Prostate gland (tissue), 2 donors: ENCODE data around the gene CCDC12. TPM values are rescaled to one million over a fixed set of nuclear protein-coding genes. Genes with fewer than 3 reads are reported as not detected.

Experiments
- DNase-seq: peaks from one replicate; pipeline ENCODE4 v3.0.0-alpha.2; 2019; ENCODE audit warnings: low spot score
- H3K27ac ChIP-seq, 2 donors: fragments of 200-600 bp; sonication (generic); 2 replicates each; pipeline ENCODE4 v1.5.1; 2017 to 2019
- H3K27me3 ChIP-seq: fragments of 200-600 bp; sonication (generic); replicated peaks from 2 replicates; pipeline ENCODE4 v1.5.1; 2019; ENCODE audit not compliant: insufficient read depth
- H3K36me3 ChIP-seq, 2 donors: fragments of 200-600 bp; sonication (generic); 1 replicate in 1 of 2; 2 replicates in 1 of 2; pipeline versions ENCODE4 v1.5.1 to v1.8.1; 2017 to 2019
- H3K4me1 ChIP-seq: fragments of 200-600 bp; sonication (generic); replicated peaks from 2 replicates; pipeline ENCODE4 v1.5.1; 2019
- H3K4me3 ChIP-seq, 2 donors: fragments of 200-600 bp; sonication (generic); 2 replicates each; pipeline ENCODE4 v1.5.1; 2017 to 2019
- H3K9me3 ChIP-seq: fragments of 200-600 bp; sonication (generic); 2 replicates; pipeline ENCODE4 v1.5.1; 2017
- CTCF ChIP-seq, 4 experiments: fragments of 200-600 bp in 2 of 4; fragments of 450-650 bp in 2 of 4; sonication (generic) in 2 of 4; IDR thresholded peaks; 1 replicate in 3 of 4; 2 replicates in 1 of 4; pipeline ENCODE4 v1.5.1; 2016 to 2019; ENCODE audit warnings: antibody characterized with exemption in 4 of 4, mild to moderate bottlenecking in 2 of 4, moderate library complexity in 2 of 4
- POLR2A ChIP-seq: fragments of 450-650 bp; IDR thresholded peaks from one replicate; pipeline ENCODE4 v1.6.1; 2016; ENCODE audit warnings: antibody characterized with exemption, mild to moderate bottlenecking
- POLR2AphosphoS5 ChIP-seq: sonication (generic); formaldehyde crosslinking; IDR thresholded peaks from one replicate; pipeline ENCODE4 v1.6.1; 2017; ENCODE audit warnings: antibody characterized with exemption
- WGBS: methylation state at CpG from one replicate; pipeline ENCODE4 v1.1.5; 2018; 5-methylcytosine and 5-hydroxymethylcytosine counted together
- intact Hi-C: fragments of 100-400 bp; cut with DNase I; formaldehyde crosslinking; loops from one replicate; pipeline ENCODE4 v1.14.2; 2022
- total RNA-seq, 2 donors: library from RNA; depleted of rRNA; stranded (reverse); fragments of >200 nt; gene quantifications; one replicate each; pipeline ENCODE4 v1.1.0, GENCODE V29; 2016

The CCDC12 gene
- total RNA-seq, 2 donors from 2014 or later = 34.6 to 78.7 TPM

DNA sequence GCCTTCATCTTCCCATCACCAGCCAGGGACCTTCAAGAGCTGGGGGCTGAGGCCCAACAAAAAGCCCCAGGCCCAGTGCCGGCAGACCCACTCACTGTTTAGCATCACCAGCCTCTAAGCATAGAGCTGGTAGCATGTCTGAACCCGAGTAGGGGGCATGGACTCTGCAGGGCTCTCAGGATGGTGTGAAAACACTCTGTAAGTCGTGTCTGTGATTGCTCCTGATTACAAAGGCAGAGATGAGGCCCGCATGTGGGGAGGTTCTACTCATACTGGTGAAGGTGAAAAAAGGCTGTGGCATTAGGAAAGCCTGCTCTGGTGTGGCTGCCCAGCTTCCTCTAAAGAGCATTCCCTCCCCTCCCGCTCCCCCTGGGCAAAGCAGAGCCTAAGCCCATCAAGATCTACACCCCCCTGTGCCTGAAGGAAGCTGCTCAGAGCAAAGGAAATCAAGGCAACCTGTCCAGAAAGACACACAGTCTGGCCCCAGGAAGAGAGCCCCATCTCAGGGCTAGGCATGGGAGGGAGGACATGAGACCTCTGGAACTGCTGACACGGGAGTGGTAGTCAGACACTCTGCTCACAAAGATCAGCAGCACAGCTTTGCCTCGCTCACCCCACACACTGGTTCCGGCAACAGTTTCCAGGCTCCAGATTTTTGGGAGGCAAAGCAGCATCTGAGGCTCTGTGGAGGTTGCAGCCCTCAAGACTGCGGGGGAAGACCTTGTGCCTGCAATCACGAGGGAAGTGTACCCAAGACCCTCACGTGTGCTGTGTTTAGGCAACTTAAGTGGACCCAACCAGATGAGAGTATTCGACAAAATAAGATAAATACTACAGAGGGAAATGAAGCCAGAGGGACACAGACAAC lies 36.7 kb downstream of the CCDC12 start:
- Histone ChIP-seq H3K27me3 (no peaks in the 10 kb centered on the region), H3K4me3 (no peak overlapping the region), H3K9me3 (no peaks in the 10 kb centered on the region), H3K36me3 (no peaks in the 10 kb centered on the region), H3K4me1 (no peaks in the 10 kb centered on the region), H3K27ac (no peak overlapping the region)
- no peak for DNase-seq
- intact Hi-C loops = no loop called here
- TF ChIP-seq POLR2A (no peak), CTCF (IDR thresholded peaks at IDR 0.05) (no peak), POLR2AphosphoS5 (no peak)
- 73% methylated on average over 12 of the region's 12 CpGs for WGBS

DNA sequence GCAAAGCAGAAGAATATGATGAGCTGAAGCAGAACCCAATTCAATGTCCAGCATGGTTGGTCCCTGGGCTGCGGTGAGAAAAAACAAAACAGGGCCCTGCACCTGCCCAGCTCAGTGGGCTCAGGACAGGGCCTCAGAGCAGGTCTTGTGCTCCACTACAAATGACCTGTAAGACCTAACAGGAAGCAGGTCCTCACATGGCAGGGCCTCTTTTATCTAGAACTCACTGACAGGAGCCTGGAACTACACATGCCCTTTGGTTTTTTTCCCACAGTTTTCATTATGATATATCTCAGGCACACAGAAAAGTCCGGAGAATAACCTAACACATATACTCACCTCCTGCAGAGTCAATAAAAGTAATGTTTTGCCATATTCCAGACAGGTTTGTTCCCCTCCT lies 38.4 kb downstream of the CCDC12 start:
- H3K27ac ChIP-seq = no peak overlapping the region
- intact Hi-C loops = no loop called here

DNA sequence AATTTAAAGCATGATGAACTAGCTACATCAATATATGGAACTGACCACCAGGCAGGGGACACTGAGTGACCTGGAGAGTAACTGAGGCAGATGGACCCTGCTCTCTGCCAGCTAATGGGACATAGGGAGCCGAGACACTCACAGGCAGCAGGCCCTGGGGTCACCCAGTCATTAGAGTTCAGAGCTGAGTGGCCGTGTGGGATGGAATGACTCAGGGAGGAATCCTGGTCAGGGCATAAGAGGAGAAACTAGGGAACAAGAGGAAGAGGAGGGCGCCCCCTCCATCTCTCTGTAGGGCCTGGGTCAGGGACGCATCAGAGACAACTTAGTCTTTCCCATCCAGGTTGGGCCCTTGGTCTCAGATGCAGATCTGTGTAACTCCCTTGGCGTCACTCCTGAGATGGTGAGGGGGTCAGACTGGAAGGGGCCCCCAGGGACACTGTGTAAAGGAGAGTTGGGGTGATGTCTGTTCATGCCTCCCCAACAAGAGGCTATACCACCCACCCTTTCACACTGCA lies 39.8 kb downstream of the CCDC12 start:
- Histone ChIP-seq H3K36me3 (no peaks in the 10 kb centered on the region), H3K9me3 (no peaks in the 10 kb centered on the region), H3K27me3 (no peaks in the 10 kb centered on the region), H3K27ac (no peak overlapping the region), H3K4me1 (no peaks in the 10 kb centered on the region), H3K4me3 (no peak overlapping the region)
- 85% methylated on average over 5 of the region's 5 CpGs for WGBS
- no peak for TF ChIP-seq POLR2A
- no peak for TF ChIP-seq CTCF (IDR thresholded peaks at IDR 0.05)
- TF ChIP-seq POLR2AphosphoS5 = no peak
- no peak for DNase-seq
- intact Hi-C loops = no loop called here

More for the DNA sequence above, 38.4 kb downstream of the CCDC12 start:
- TF ChIP-seq POLR2A (no peak), POLR2AphosphoS5 (no peak), CTCF (IDR thresholded peaks at IDR 0.05) (no peak)
- DNase-seq = no peak
- 97% methylated on average over 2 of the region's 2 CpGs for WGBS
- H3K4me1 ChIP-seq = no peaks in the 10 kb centered on the region
- no peaks in the 10 kb centered on the region for H3K36me3 ChIP-seq
- no peaks in the 10 kb centered on the region for H3K9me3 ChIP-seq
- H3K27me3 ChIP-seq = no peaks in the 10 kb centered on the region
- no peak overlapping the region for H3K4me3 ChIP-seq

- intact Hi-C loops = no loop called here
- H3K4me3 ChIP-seq = no peak overlapping the region
- no peaks in the 10 kb centered on the region for H3K4me1 ChIP-seq
- H3K27me3 ChIP-seq = no peaks in the 10 kb centered on the region
- H3K36me3 ChIP-seq = no peaks in the 10 kb centered on the region
- H3K9me3 ChIP-seq = no peaks in the 10 kb centered on the region
- no peak for DNase-seq
- TF ChIP-seq POLR2A (no peak), CTCF (IDR thresholded peaks at IDR 0.05) (no peak), POLR2AphosphoS5 (no peak)
- WGBS = 70% methylated on average over 7 of the region's 7 CpGs
- H3K27ac ChIP-seq = peak overlapping the region in 1 of 2 donors; percentile 25
Measured at GRCh38 chr3:46935989-46936558, 40.5 kb downstream of the CCDC12 start.
